GF-D8 (cell line): ENCODE data around the gene HK1.
"Not testable (repeated sequence)": the region's sequence is repeated elsewhere in the genome, so short reads cannot be mapped to it uniquely, and the experiment has no call there.

Experiments used
- DNase-seq: peaks from one replicate; lab custom pipeline; 2025; lab: John Stamatoyannopoulos, UW

Gene HK1

DNA sequence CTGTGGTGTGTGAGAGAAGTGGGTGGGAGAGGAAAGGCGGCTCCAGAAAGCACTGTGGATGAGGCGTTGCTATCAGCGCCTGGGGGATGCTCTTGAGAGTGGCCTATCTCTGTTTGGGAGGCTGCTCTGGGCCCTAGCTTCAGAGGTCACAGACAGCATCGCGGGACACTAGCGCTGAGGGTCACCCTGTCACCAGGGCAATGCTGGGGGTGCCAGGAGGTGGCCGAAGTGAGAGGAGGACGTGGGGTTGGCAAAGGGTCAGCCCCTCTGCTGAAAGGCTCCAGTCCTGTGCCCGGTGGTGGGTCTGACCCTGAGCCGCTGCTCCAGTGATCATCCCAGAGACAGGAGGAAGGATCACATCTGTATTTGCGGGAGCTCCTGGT is 141.4 kb downstream of the HK1 start:
- no peak for DNase-seq

DNA sequence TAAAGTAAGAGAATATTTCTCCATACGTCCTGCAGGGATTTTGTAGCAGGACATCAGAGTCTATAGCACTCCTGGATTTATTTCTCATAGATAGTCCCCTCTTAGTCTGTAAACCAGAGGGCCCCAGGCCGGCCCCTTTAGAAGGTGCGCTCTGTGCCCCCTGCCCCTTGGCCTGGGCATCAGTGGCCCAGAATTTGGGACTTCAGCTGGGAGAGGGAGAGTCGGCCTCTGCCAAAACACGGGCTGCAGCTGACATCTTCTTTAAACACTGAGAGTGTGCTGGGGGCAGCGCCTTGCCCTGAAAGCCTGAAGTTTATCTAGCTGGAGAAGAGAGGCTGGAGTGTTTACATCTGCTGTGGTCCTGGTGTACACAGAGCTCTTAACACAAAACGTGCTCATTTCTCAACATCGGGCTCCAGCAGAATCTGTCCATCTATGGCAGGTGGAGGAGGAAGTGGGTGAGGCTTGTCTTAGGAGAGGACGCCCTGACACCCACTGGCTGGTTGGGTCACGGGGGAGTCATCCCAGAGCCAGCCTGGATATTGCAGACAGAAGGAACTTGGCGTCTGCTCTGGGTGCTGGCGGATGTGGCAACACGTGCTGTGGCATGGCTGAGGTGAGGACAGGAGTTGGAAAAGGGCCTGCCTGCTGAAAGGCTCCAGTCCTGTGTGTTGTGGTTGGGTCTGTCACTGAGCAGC is 143.5 kb downstream of the HK1 start:
- peak; percentile 70 for DNase-seq

DNA sequence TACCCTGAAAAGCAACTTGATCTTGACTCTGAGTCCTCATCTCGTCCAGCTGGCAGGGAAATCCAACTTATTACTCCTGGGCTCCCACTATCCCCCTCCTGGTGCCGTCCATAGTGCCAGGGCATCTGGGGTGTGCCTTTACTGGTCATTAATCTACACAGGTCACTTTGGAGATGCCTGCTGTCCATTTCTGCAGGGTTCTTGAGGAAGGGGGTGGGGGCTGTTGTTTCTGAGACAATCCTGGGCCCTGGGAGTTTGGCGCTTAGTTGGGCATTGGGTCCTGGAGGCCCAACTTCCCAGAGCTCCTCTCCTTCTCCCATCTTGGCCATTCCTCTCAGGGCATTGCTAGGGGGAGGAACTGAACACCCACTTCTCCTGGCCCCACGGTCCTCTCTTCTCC is 144.4 kb downstream of the HK1 start:
- DNase-seq: no peak

DNA sequence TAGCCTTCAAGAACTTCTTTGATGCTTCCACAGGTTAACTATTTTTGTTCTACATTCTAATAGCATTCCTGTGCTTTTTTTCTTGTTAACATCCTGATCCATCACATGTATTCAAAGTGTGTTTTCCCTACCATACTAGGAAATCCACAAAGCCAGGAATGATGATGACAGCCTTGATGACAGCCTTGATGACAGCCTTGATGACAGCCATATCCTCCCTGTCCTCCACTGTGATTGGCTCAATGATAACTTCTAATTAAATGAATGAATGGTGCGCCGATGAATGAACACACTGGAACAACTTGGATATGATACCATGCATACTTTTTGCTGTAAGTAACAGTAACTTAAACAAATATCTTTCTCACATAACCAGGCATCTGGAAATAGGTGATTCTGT is 146.7 kb downstream of the HK1 start:
- DNase-seq: no peak

DNA sequence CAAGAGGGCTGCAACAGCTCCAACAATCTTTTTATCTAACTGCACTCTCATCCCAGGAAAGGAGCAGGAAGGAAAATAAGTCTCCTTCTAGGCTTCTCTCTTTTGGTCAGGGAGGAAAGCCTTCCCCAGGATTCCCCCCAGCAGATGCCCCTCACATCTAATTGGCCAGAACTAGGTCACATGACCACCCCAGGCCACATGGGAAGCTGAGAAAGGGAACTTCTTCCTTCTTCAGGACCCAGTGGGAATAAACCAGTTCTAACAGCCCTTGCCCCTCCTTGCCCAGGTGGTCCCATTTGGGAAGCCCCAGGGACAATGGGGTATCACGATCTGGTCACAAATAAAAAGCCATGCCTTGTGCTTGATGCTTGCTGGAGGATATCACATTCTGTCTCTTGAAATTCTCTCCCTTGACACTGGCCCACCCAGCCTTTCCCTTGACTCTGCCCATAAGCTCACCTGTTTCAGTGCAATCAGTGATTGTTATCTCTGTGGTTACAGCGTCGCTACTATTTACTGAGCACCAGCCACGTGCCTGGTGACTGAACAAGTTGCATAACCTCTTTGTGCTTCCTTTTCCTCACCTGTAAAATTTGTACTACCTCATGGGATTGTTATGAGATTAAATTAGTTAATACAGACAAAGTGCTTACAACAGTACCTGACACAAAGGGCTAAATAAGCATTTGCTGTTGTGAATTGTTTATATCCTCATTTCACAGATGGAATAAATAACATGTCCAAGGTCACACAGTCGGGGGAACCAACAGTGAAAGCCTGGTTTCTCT is 147.4 kb downstream of the HK1 start:
- no peak for DNase-seq

DNA sequence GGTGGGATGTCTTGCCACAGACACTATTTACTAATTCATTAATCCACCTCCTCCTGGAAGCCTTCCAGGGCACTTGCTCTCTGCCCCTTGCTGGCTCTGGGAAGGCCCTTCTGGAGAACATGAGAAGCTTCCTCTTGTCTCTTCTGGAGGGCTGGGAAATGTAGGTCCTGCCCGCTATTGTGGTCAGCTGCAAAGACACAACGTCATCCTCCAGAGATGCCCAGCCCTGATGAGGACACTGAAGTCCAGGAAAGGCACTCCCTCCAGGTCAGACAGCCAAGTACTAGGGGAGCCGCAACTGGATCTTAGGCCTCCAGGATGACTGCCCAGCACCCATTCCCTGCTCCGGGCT is 148.1 kb downstream of the HK1 start:
- DNase-seq: no peak

DNA sequence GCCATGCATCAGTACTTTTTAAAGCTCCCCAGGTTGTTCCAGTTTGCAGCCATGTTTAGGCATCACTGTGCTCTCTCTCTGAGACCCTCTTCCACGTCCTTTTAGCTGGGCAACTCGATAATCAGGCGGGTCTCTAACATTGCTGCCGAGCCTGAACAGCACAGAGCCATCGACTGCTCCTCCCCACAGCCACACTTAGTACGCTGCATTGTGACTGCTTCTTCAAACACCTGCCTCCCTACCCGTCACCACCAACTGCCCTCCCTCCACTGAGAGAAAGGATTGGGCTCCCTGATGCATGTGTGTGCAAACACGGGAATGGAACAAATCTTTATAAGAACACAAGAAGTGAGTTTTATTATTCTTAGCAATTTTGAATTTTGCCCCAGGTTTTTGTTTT is 149.9 kb downstream of the HK1 start:
- no peak for DNase-seq

DNA sequence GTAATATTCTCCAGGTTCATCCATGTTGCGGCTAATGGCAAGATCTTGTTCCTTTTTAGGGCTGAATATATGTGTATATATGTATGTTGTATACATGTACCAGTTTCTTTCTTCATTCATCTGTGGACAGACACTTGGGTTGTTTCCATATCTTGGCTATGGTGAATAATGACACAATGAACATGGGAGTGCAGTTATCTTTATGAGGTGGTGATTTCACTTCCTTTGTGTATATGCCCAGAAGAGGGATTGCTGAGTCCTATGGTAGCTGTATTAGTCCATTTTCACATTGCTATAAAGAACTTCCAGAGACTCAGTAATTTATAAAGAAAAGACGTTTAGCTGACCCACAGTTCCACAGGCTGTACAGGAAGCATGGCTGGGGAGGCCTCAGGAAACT is 155.9 kb downstream of the HK1 start:
- no peak for DNase-seq

DNA sequence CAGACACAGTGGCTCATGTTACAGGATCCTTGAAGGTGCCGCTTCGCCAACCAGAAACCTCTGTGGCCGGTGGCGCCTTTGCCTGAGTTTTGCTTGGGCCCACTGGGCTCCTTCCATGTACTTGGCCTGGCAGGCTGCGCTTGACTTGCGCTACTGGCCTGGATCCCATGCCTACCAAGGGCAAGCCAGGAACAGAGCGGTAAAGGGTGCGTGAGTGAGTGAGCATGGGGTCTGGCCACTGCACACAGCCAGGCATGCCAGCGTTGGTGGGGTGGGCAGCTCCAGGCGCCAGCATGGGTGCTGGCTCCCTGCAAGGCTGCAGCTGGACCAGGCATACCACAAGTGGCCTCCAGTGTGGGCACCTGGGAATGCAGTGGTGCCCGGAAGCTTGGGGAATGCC is 156.6 kb downstream of the HK1 start:
- no peak for DNase-seq

DNA sequence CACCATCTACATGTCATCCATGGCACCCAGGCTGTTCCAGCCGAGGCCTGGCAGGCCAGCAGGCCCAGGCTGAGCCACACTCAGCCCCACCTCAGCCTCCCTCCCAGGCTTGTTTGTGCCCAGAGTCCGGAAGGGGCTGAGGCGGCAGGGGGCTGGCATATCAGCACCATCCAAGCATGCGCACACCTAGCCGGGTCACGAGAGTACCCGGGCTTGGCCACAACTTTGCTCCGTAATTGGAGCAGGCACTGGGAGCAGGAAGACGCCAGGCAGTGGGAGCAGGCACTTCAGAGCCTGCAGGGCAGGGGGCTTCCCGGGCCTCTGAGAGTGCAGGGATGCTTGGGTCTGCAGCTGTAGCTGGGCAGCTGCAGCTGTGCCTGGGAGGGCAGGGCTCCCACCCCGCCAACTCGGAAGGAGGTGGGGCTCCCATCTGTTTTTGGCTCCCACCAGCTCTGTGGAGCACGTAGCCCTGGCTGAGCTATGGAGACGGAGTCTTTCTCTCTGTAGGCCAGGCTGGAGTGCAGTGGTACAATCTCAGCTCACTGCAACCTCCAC is 157.7 kb downstream of the HK1 start:
- no peak for DNase-seq

DNA sequence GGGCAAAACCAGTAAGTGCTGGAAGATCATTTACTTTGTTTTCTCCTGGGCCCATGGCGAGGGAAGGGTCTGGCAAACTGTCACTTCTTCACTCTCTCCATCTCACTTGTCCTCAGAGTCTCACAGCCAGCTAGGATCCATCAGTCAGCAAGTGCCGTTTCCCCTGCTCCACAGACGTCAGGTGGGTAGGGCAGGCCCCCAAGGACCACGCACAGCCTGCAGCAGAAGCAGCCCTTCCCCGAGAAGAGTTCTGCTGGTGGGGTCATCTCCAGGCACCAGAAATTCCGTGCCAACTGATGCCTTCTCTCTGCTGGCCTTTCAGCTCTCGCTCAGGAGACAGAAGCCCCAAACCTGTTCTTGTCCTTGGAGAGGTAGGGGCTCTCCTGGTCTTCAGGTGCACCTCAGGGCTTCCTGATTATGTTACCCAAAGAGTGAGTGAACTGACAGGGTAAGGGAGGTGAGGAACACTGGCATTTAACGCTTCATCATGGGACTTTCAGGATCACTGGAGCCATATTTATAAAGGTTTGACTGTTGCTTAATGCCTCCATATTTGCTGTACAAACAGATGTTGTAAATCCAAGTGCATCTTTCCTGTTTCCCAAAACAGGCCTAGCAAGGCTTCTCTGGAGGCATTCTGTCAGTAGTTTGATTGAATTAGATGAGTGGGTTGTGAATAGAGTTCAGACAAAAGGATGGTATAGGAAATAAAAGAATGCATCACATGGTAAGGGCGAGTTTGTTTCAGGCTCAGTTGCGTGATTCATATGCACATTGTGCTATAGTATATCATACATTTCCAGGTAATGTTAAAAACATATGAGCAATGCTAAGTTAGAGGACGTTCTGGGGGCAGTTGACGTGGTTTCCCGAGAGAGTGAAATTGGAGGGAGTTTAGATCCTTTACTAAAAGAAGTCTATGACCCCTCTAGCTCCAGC is 159.3 kb downstream of the HK1 start:
- DNase-seq: no peak

DNA sequence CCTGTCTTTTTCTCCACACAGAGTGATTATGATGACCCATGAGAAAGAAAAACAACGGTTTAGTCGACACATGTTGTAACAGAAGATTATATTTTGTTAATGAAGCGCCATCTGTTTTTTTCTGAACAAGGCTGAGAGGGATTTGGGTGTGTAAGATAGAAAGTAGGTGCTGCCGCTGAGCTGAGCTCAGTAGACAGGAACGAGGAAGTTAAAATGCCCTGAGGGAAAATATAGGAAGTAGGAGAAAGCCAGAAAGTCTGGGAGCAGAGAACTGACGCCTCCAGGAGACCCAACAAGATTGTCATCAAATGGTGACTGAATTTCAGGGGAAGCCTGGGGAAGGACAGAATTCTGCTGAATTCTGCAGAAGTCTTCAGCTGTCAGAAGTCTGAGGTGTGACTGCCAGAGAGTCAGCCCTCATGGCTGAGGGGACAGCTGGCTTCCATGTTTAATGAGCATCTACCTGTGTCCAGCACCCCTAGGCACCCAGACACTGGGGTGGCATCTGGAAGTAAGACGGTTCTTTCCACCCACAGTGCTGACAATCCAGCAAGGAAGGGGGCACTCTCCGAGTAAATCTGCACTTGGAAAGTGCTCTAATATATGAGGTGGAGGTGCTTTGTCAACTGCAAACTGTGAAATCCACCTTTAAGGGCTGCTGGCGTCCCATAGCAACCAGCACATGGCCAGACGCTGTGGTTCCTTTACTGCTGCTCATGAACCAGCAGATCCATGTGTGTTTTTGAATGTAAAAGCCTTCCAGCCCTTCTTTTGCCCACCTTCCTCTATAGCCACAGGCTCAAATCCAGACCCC is 160.4 kb downstream of the HK1 start:
- no peak for DNase-seq

DNA sequence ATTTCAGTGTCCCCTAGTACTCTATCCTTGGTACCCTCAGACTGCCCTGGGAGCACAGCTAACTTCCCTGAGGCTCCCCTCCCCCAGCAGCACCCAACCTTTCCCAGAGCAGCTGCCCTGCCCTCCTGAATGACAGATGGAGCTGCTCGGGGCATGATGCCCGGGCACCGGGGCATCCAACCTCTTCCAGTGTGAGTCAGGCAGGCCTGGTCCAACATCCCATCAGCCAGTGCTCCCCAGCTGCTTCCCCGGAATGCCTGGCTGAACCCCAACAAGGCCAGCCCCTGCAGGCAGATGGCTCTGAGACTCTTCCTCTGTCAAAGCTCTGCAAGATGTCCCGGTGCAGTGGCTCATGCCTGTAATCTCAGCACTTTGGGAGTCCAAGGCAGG is 161.0 kb downstream of the HK1 start:
- no peak for DNase-seq

DNA sequence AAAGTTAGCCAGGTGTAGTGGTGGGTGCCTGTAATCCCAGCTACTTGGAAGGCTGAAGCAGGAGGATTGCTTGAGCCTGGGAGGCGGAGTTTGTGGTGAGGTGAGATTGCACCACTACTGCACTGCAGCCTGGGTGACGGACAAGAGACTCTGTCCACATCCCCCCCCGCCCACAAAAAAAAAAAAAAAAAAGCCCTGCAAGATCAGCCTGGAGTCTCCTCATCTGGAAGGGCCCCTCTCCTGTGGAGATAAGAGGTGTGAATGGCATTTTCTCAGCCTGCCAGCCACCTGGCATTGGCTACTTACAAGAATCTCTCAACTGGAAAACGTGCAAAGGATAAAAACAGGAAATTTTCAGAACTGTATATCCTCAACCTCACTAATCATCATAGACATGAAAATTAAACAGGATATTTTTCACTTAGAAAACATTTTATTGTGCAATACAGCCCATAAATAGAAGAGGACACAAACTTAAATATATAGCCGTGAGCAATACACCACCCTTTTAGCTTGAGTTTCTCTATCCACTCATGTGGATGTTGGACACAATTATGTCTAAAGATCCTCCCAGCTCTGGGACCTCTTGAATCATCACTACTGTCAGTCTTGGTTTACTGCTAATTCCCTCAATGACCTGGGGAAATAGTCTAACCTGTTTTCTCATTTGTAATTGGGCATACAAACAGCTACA is 161.7 kb downstream of the HK1 start:
- peak; percentile 67 for DNase-seq

DNA sequence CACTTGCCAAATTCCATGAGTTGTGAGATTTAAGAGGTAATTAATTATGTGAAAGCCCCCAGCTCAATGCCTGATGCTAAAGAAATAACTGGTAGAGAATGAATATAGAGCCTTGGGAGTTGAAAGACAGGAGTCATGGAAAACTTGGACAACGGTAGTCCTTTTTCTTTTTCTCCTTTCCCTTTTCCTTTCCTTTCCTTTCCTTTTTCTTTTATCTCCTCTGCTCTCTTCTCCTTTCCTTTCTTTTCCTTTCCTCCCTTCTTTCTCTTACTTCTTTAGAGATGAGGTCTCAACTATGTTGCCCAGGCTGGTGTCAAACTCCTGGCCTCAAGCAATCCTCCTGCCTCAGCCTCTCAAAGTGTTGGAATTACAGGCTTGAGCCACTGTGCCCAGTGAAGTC is 165.1 kb downstream of the HK1 start:
- no peak for DNase-seq

DNA sequence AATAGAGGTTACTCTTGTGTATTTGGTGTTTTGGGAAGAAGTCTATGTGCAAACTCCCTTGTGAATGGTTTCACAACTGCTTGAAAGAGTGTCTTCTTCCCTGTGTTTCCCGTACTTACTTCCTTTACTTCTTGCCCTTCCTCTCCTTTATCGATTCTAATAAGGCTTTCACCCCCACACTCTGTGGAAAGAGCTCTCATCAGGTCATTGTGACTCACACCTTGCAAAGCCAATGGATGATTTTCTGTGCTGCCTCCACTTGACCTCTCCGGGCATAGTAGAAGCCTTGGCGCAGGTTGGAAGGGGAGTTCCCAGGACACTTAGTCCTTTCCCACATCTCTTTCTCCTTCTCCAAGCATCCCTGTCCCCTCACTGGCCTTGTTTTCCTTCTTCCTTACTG is 166.7 kb downstream of the HK1 start:
- DNase-seq: no peak

DNA sequence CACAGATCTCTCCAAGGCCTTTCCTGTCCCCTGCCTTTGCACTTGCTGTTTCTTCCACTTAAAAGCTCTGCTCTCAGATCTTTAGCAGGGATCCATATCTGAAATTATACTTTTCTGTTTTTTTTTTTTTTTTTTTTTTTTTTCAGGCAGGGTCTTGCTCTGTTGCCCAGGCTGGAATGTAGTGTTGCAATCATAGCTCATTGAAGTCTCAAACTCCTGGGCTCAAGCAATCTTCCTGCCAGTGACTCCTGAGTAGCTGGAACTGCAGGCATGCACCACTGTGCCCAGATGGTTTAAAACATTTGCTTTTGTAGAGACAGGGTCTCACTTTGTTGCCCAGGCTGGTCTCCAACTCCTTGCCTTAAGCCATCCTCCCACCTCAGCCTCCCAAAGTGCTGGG is 167.9 kb downstream of the HK1 start:
- DNase-seq: no peak

DNA sequence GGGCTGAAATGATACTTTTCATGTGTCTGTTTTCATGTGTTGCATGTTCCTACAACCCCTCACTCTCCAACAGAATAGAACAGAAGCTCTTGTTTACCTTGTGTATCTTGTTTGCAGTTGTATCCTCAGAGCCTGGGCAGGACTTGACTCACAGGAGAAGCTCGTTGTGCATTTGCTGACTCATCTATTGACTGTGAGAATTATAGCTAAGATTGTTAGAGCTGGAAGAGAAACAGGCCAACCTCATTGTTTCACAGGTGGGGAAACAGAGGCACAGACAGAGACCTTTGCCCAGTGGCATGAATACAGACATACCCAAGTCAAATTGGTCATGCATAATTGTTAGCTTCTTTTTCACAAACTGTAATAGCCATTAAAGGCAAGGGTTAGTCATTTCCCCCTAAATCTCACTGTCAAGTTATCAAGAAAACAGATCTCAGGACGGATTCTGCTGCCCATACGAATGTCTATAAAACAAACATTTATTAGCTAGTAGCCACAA is 168.4 kb downstream of the HK1 start:
- DNase-seq: no peak

DNA sequence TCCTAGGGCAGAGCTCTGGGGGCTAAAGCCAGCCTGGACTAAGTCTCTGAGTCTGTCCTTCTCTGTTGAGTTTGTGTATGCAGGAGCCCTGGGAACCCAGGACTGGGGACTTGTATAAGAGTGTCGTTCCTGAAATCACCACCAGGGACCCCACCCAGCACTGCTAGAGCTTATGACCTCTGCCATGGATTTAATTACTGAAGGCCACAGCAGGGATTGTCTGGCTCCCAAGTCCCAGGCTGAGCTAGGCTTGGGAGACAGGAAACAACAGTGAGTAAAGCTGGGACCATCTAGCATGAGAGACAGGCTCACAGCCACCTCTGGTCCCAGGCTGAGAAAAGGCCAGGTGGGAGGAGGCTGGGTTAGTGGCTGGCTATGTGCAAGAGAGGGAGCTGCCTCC is 171.5 kb downstream of the HK1 start:
- no peak for DNase-seq

DNA sequence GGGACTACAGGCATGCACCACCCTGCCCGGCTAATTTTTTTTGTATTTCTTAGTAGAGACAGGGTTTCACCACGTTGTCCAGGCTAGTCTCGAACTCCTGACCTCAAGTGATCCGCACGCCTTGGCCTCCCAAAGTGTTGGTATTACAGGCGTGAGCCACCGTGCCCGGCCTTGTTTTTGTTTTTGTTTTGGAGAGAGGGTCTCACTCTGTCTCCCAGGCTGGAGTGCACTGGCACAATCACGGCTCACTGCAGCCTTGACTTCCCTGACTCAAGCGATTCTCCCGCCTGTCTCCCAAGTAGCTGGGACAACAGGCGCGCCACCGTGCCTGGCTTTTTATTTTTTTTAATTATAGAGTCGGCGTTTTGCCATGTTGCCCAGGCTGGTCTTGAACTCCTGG is 172.1 kb downstream of the HK1 start:
- DNase-seq: not testable (repeated sequence)
